HG03378 (cell line): Measurements from ENCODE around the gene PLA2G5.

Experiments
- ATAC-seq: cut with Tn5 transposase; IDR thresholded peaks from one replicate; pipeline ENCODE4 v1.9.1; 2021; ENCODE audit warnings: mild to moderate bottlenecking, moderate library complexity; ENCODE audit not compliant: unreplicated experiment

The PLA2G5 gene

GRCh38 chr1:20063861-20064292 lies 6.1 kb upstream of the PLA2G5 start:
- no peak for ATAC-seq

- ATAC-seq = no peak
Observed at GRCh38 chr1:20068722-20069121, 1.3 kb upstream of the PLA2G5 start.

- ATAC-seq = no peak
Observed at GRCh38 chr1:20070357-20070756, 363 bp downstream of the PLA2G5 start.

GRCh38 chr1:20071416-20071815 lies 1.4 kb downstream of the PLA2G5 start:
- ATAC-seq = no peak

- no peak for ATAC-seq
Observed at GRCh38 chr1:20072771-20073170, 2.8 kb downstream of the PLA2G5 start.

GRCh38 chr1:20073256-20073655 lies 3.3 kb downstream of the PLA2G5 start:
- ATAC-seq = no peak

- ATAC-seq = no peak
Observed at GRCh38 chr1:20074055-20074724, 4.2 kb downstream of the PLA2G5 start.

GRCh38 chr1:20074725-20075171 lies 4.8 kb downstream of the PLA2G5 start:
- no peak for ATAC-seq

- no peak for ATAC-seq
Observed at GRCh38 chr1:20075345-20075744, 5.4 kb downstream of the PLA2G5 start.

GRCh38 chr1:20076223-20076622 lies 6.2 kb downstream of the PLA2G5 start:
- no peak for ATAC-seq

- ATAC-seq = no peak
Observed at GRCh38 chr1:20076710-20077461, 6.9 kb downstream of the PLA2G5 start.

GRCh38 chr1:20078171-20078651 lies 8.2 kb downstream of the PLA2G5 start:
- no peak for ATAC-seq

- ATAC-seq = no peak
Observed at GRCh38 chr1:20078711-20079110, 8.7 kb downstream of the PLA2G5 start.

GRCh38 chr1:20079661-20080305 lies 9.8 kb downstream of the PLA2G5 start:
- ATAC-seq = no peak

- no peak for ATAC-seq
Observed at GRCh38 chr1:20080441-20081352, 10.7 kb downstream of the PLA2G5 start.

GRCh38 chr1:20081353-20081810 lies 11.4 kb downstream of the PLA2G5 start:
- no peak for ATAC-seq

- no peak for ATAC-seq
Observed at GRCh38 chr1:20082772-20083171, 12.8 kb downstream of the PLA2G5 start.

- no peak for ATAC-seq
Observed at GRCh38 chr1:20083178-20083944, 13.4 kb downstream of the PLA2G5 start.

- no peak for ATAC-seq
Observed at GRCh38 chr1:20086800-20087199, 16.8 kb downstream of the PLA2G5 start.

GRCh38 chr1:20087668-20088067 lies 17.7 kb downstream of the PLA2G5 start:
- no peak for ATAC-seq
